LNCaP clone FGC (cell line): ENCODE data around the gene ADH4.

Source experiments
- DNase-seq: peaks from one replicate; pipeline ENCODE4 v3.0.0-alpha.2; 2011; ENCODE audit warnings: low read depth
- H3K4me3 ChIP-seq: 2 replicates; pipeline ENCODE4 v1.5.1; 2011; ENCODE audit warnings: mild to moderate bottlenecking, low read depth, low read length, control low read depth
- CTCF ChIP-seq: IDR thresholded peaks from 2 replicates; pipeline ENCODE4 v1.5.1; 2012; ENCODE audit warnings: mild to moderate bottlenecking; ENCODE audit not compliant: control insufficient read depth, insufficient read depth; ENCODE audit errors: extremely low read depth

The ADH4 gene

GRCh38 chr4:99078931-99079624 is 65.0 kb downstream of the ADH4 start:
- H3K4me3 ChIP-seq, result no peak overlapping the region
- TF ChIP-seq CTCF, result no peak
- no peak for DNase-seq

GRCh38 chr4:99078336-99078735 is 65.8 kb downstream of the ADH4 start:
- no peak overlapping the region for H3K4me3 ChIP-seq
- no peak for TF ChIP-seq CTCF
- DNase-seq, result no peak

GRCh38 chr4:99077177-99077576 is 66.9 kb downstream of the ADH4 start:
- H3K4me3 ChIP-seq, result no peak overlapping the region
- no peak for TF ChIP-seq CTCF
- no peak for DNase-seq

- H3K4me3 ChIP-seq, result no peak overlapping the region
- DNase-seq, result no peak
- TF ChIP-seq CTCF, result no peak
Observed at GRCh38 chr4:99076292-99076976, 67.7 kb downstream of the ADH4 start.

GRCh38 chr4:99074816-99075215 is 69.3 kb downstream of the ADH4 start:
- no peak for TF ChIP-seq CTCF
- H3K4me3 ChIP-seq, result no peak overlapping the region
- no peak for DNase-seq
